ENCODE data around the gene GPR89B.

Gene GPR89B

DNA sequence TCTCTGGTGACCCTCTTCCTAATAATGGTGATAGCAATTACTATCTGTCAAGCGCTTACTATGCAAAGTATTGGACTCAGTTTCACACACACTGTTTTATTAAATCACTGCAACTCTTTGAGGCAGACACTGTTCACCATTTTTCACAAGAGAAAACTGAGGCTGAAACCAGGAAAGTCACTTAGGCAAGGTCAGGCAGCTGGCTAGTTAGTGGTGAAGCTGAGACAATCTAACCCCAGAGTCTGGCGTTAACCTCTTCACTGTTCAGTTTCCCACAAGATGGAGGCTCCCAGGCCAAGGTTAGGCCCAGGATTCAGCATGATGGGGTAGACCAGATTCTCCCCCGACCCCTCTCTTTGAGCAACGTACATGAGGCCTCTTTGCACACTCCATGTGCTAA is 30.4 kb upstream of the GPR89B start:
- no peaks in the 10 kb centered on the region for H3K27me3 ChIP-seq (ENCODE audit: insufficient read depth, low read length)
- no peaks in the 10 kb centered on the region for H3K9me3 ChIP-seq (ENCODE audit: low read length)
- H2AFZ ChIP-seq (ENCODE audit: low read length): no peak overlapping the region
- no peak overlapping the region for H3K4me2 ChIP-seq (ENCODE audit: low read length)
- H3K9ac ChIP-seq (ENCODE audit: low read length): no peak overlapping the region
- no peaks in the 10 kb centered on the region for H3F3A ChIP-seq (ENCODE audit: insufficient read depth, low read length)
- H3K79me2 ChIP-seq (ENCODE audit: insufficient read depth, low read length): no peaks in the 10 kb centered on the region
- TF ChIP-seq, protein P1, sequence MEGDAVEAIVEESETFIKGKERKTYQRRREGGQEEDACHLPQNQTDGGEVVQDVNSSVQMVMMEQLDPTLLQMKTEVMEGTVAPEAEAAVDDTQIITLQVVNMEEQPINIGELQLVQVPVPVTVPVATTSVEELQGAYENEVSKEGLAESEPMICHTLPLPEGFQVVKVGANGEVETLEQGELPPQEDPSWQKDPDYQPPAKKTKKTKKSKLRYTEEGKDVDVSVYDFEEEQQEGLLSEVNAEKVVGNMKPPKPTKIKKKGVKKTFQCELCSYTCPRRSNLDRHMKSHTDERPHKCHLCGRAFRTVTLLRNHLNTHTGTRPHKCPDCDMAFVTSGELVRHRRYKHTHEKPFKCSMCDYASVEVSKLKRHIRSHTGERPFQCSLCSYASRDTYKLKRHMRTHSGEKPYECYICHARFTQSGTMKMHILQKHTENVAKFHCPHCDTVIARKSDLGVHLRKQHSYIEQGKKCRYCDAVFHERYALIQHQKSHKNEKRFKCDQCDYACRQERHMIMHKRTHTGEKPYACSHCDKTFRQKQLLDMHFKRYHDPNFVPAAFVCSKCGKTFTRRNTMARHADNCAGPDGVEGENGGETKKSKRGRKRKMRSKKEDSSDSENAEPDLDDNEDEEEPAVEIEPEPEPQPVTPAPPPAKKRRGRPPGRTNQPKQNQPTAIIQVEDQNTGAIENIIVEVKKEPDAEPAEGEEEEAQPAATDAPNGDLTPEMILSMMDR (IDR thresholded peaks at IDR 0.05; ENCODE audit: low read length): no peak
- TF ChIP-seq EZH2 (IDR thresholded peaks at IDR 0.05; ENCODE audit: borderline replicate concordance, low read length): no peak
- H3K4me1 ChIP-seq (ENCODE audit: insufficient read depth, low read length, severe bottlenecking): no peaks in the 10 kb centered on the region
- no peak overlapping the region for H3K4me3 ChIP-seq (ENCODE audit: low read depth, low read length, poor library complexity, severe bottlenecking)
- H3K27ac ChIP-seq (ENCODE audit: low read depth, low read length, poor library complexity, severe bottlenecking): no peak overlapping the region
- H4K20me1 ChIP-seq (ENCODE audit: insufficient read depth, low read length): no peaks in the 10 kb centered on the region
- no peaks in the 10 kb centered on the region for H3K9me2 ChIP-seq (ENCODE audit: low read depth, low read length)
- no peaks in the 10 kb centered on the region for H3K36me3 ChIP-seq (ENCODE audit: insufficient read depth, low read length)

DNA sequence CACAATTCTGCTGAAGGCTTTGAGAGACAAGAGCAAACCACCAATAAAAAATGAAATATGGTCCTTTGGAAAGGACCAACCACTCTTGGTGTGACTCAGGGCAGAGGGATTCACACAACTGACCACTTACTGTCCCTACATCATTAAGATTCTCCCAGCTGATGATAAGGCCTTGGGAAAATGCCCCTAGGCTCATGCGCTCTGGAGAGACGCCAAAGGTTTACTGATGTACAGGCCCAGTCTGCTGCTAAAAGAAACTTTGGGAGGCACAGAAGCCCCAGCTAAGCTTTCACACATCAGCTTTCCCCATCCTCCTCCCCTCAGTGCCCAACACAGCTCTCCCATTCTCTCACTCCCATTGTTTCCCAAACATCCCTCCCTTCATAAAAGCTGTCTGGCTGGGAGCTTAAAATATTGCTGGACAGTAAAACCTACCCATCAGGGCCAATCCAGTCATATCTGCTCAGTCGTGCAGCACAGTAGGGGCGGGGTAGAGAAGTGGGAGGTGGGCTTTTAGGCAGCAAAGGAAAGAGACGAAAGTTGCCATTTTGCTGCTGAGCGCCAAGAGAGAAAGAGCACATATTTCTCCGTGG is 25.9 kb upstream of the GPR89B start, which contains the start of gene GJA8:
GJA8 (plus strand) TSS at position 543 of the 593 bp plus-strand sequence. CDS start 5,161 bp downstream, outside the sequence.
- H3K4me1 ChIP-seq (ENCODE audit: insufficient read depth, low read length, severe bottlenecking): no peaks in the 10 kb centered on the region
- H3K27ac ChIP-seq (ENCODE audit: low read depth, low read length, poor library complexity, severe bottlenecking): no peak within 1 kb of the TSS
- no peak within 1 kb of the TSS for H3K4me3 ChIP-seq (ENCODE audit: low read depth, low read length, poor library complexity, severe bottlenecking)
- no peaks in the 10 kb centered on the region for H3K36me3 ChIP-seq (ENCODE audit: insufficient read depth, low read length)
- no peaks in the 10 kb centered on the region for H3K9me2 ChIP-seq (ENCODE audit: low read depth, low read length)
- H2AFZ ChIP-seq (ENCODE audit: low read length): no peak within 1 kb of the TSS
- no peak within 1 kb of the TSS for H3K9ac ChIP-seq (ENCODE audit: low read length)
- H3K9me3 ChIP-seq (ENCODE audit: low read length): no peaks in the 10 kb centered on the region
- H3K79me2 ChIP-seq (ENCODE audit: insufficient read depth, low read length): no peaks in the 10 kb centered on the region
- no peak within 1 kb of the TSS for H3K4me2 ChIP-seq (ENCODE audit: low read length)
- no peaks in the 10 kb centered on the region for H4K20me1 ChIP-seq (ENCODE audit: insufficient read depth, low read length)
- TF ChIP-seq, protein P1 (IDR thresholded peaks at IDR 0.05; ENCODE audit: low read length): no peak
- no peak for TF ChIP-seq EZH2 (IDR thresholded peaks at IDR 0.05; ENCODE audit: borderline replicate concordance, low read length)
- no peaks in the 10 kb centered on the region for H3K27me3 ChIP-seq (ENCODE audit: insufficient read depth, low read length)
- no peaks in the 10 kb centered on the region for H3F3A ChIP-seq (ENCODE audit: insufficient read depth, low read length)

DNA sequence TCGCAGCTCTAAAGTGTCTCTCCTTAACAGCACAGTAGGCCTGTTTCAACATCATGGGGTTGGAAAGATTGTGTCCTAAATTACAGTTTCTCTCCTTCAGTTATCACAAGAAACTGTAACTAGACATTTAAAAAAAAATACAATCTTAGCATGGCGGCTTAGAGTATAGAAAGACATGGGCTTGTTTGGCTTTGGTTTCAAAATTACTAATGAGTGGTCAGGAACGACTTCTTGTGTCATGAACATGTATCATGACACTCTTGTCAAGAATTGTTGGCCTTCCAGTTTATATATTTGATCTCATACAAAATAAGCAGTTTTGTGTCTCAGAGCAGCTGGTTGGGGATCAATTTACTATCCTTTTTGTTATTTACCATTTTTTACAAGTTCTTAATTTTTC is 23.5 kb upstream of the GPR89B start:
- Histone ChIP-seq H3K4me1 (ENCODE audit: insufficient read depth, low read length, severe bottlenecking) (no peaks in the 10 kb centered on the region), H3K4me2 (ENCODE audit: low read length) (no peak overlapping the region), H3K9me3 (ENCODE audit: low read length) (no peaks in the 10 kb centered on the region), H3K27me3 (ENCODE audit: insufficient read depth, low read length) (no peaks in the 10 kb centered on the region), H3K36me3 (ENCODE audit: insufficient read depth, low read length) (no peaks in the 10 kb centered on the region), H3F3A (ENCODE audit: insufficient read depth, low read length) (no peaks in the 10 kb centered on the region), H3K27ac (ENCODE audit: low read depth, low read length, poor library complexity, severe bottlenecking) (no peak overlapping the region), H3K9ac (ENCODE audit: low read length) (no peak overlapping the region), H2AFZ (ENCODE audit: low read length) (no peak overlapping the region), H3K4me3 (ENCODE audit: low read depth, low read length, poor library complexity, severe bottlenecking) (no peak overlapping the region), H3K9me2 (ENCODE audit: low read depth, low read length) (no peaks in the 10 kb centered on the region), H3K79me2 (ENCODE audit: insufficient read depth, low read length) (no peaks in the 10 kb centered on the region), H4K20me1 (ENCODE audit: insufficient read depth, low read length) (no peaks in the 10 kb centered on the region)
- TF ChIP-seq EZH2 (IDR thresholded peaks at IDR 0.05; ENCODE audit: borderline replicate concordance, low read length): no peak
- TF ChIP-seq, protein P1 (IDR thresholded peaks at IDR 0.05; ENCODE audit: low read length): no peak
